GM19324 (cell line): ENCODE results near the gene VEZT.
"Not testable (repeated sequence)": the region's sequence is repeated elsewhere in the genome, so short reads cannot be mapped to it uniquely, and the experiment has no call there.

ENCODE experiments used
- ATAC-seq: cut with Tn5 transposase; IDR thresholded peaks from one replicate; pipeline ENCODE4 v1.9.1; 2021; ENCODE audit warnings: mild to moderate bottlenecking, moderate library complexity; ENCODE audit not compliant: unreplicated experiment, low FRiP score

The VEZT gene

GRCh38 chr12:95218150-95219133 is 835 bp downstream of the VEZT start:
- ATAC-seq = no peak

- no peak for ATAC-seq
Measured at GRCh38 chr12:95220190-95220589, 2.6 kb downstream of the VEZT start.

GRCh38 chr12:95220726-95221125 is 3.1 kb downstream of the VEZT start:
- ATAC-seq = no peak

GRCh38 chr12:95224202-95225170 is 6.9 kb downstream of the VEZT start:
- ATAC-seq = no peak

- no peak for ATAC-seq
Measured at GRCh38 chr12:95225645-95226212, 8.1 kb downstream of the VEZT start.

GRCh38 chr12:95227818-95228356 is 10.3 kb downstream of the VEZT start:
- ATAC-seq = no peak

- ATAC-seq = no peak
Measured at GRCh38 chr12:95228617-95229016, 11.0 kb downstream of the VEZT start.

- ATAC-seq = no peak
Measured at GRCh38 chr12:95229636-95230035, 12.0 kb downstream of the VEZT start.

GRCh38 chr12:95230313-95230712 is 12.7 kb downstream of the VEZT start:
- ATAC-seq = no peak

GRCh38 chr12:95231190-95231589 is 13.6 kb downstream of the VEZT start:
- no peak for ATAC-seq

GRCh38 chr12:95234187-95234586 is 16.6 kb downstream of the VEZT start:
- ATAC-seq = not testable (repeated sequence)

GRCh38 chr12:95235621-95236020 is 18.0 kb downstream of the VEZT start:
- ATAC-seq = not testable (repeated sequence)

- ATAC-seq = no peak
Measured at GRCh38 chr12:95237315-95237714, 19.7 kb downstream of the VEZT start.

GRCh38 chr12:95238150-95238549 is 20.5 kb downstream of the VEZT start:
- no peak for ATAC-seq

- no peak for ATAC-seq
Measured at GRCh38 chr12:95239216-95239615, 21.6 kb downstream of the VEZT start.

- ATAC-seq = not testable (repeated sequence)
Measured at GRCh38 chr12:95239835-95240234, 22.2 kb downstream of the VEZT start.

- ATAC-seq = no peak
Measured at GRCh38 chr12:95240556-95240955, 22.9 kb downstream of the VEZT start.

GRCh38 chr12:95241138-95241537 is 23.5 kb downstream of the VEZT start:
- ATAC-seq = not testable (repeated sequence)

- no peak for ATAC-seq
Measured at GRCh38 chr12:95241761-95242506, 24.3 kb downstream of the VEZT start.
